Fibroblast of villous mesenchyme (primary cell): ENCODE data around the gene WNK3. TPM values are rescaled to one million over a fixed set of nuclear protein-coding genes. Genes with fewer than 3 reads are reported as not detected.

Experiments used
- DNase-seq: peaks from one replicate; pipeline ENCODE4 v3.0.0-alpha.2; 2010; ENCODE audit warnings: low read depth
- H3K4me3 ChIP-seq: 2 replicates; pipeline ENCODE4 v1.5.1; 2011; ENCODE audit warnings: low read depth, mild to moderate bottlenecking, low read length
- CTCF ChIP-seq: IDR thresholded peaks from 2 replicates; pipeline ENCODE4 v1.5.1; 2012; ENCODE audit warnings: low read depth, mild to moderate bottlenecking, low read length; ENCODE audit not compliant: insufficient read depth
- total RNA-seq: library from RNA; depleted of rRNA; stranded (reverse); fragments of >200 nt; gene quantifications from 2 replicates; pipeline ENCODE4 v1.2.3, GENCODE V29; 2012

WNK3 gene
- total RNA-seq, 1 donor, result 1.7 TPM

GRCh38 chrX:54292755-54293154, 65.1 kb downstream of the WNK3 start:
- no peak for TF ChIP-seq CTCF
- DNase-seq, result no peak

GRCh38 chrX:54291758-54292157, 66.1 kb downstream of the WNK3 start:
- DNase-seq, result no peak
- H3K4me3 ChIP-seq, result no peak overlapping the region
- no peak for TF ChIP-seq CTCF

More at GRCh38 chrX:54292755-54293154, 65.1 kb downstream of the WNK3 start:
- H3K4me3 ChIP-seq, result no peak overlapping the region

- H3K4me3 ChIP-seq, result no peak overlapping the region
- DNase-seq, result no peak
- no peak for TF ChIP-seq CTCF
Observed at GRCh38 chrX:54288968-54289367, 68.9 kb downstream of the WNK3 start.

GRCh38 chrX:54288277-54288676, 69.6 kb downstream of the WNK3 start:
- DNase-seq, result no peak
- no peak overlapping the region for H3K4me3 ChIP-seq
- no peak for TF ChIP-seq CTCF

GRCh38 chrX:54281676-54282075, 76.2 kb downstream of the WNK3 start:
- DNase-seq, result no peak
- TF ChIP-seq CTCF, result no peak

GRCh38 chrX:54280466-54280865, 77.4 kb downstream of the WNK3 start:
- no peak for DNase-seq
- H3K4me3 ChIP-seq, result no peak overlapping the region
- no peak for TF ChIP-seq CTCF

More at GRCh38 chrX:54281676-54282075, 76.2 kb downstream of the WNK3 start:
- no peak overlapping the region for H3K4me3 ChIP-seq

GRCh38 chrX:54271664-54272063, 86.2 kb downstream of the WNK3 start:
- no peak overlapping the region for H3K4me3 ChIP-seq
- no peak for TF ChIP-seq CTCF
- no peak for DNase-seq
